Ascending aorta (tissue), 2 donors: ENCODE data around the gene SREBF1. TPM values are rescaled to one million over a fixed set of nuclear protein-coding genes. Genes with fewer than 3 reads are reported as not detected.

Source experiments
- DNase-seq, 2 donors: peaks; one replicate each; pipeline ENCODE4 v3.0.0-alpha.2; 2019; ENCODE audit warnings: low spot score in 2 of 2
- H3K27ac ChIP-seq, 2 donors: fragments of 200-600 bp; sonication (generic); one replicate each; pipeline ENCODE4 v1.5.1; 2016 to 2017; ENCODE audit warnings: mild to moderate bottlenecking in 1 of 2
- H3K27me3 ChIP-seq: fragments of 200-600 bp; sonication (generic); one replicate; pipeline ENCODE4 v1.5.1; 2017
- H3K36me3 ChIP-seq, 2 donors: fragments of 200-600 bp; sonication (generic); one replicate each; pipeline ENCODE4 v1.5.1; 2016
- H3K4me1 ChIP-seq, 2 donors: fragments of 200-600 bp; sonication (generic); one replicate each; pipeline ENCODE4 v1.5.1; 2016 to 2017; ENCODE audit warnings: mild to moderate bottlenecking in 1 of 2
- H3K4me3 ChIP-seq, 2 donors: fragments of 200-600 bp; sonication (generic); one replicate each; pipeline ENCODE4 v1.5.1; 2016 to 2017; ENCODE audit warnings: mild to moderate bottlenecking in 1 of 2
- H3K9me3 ChIP-seq, 2 donors: fragments of 200-600 bp; sonication (generic); one replicate each; pipeline ENCODE4 v1.5.1; 2016
- CTCF ChIP-seq, 3 experiments: fragments of 200-600 bp in 2 of 3; fragments of 450-650 bp in 1 of 3; sonication (generic) in 2 of 3; IDR thresholded peaks; one replicate each; pipeline ENCODE4 v1.5.1; 2016 to 2019; ENCODE audit warnings: antibody characterized with exemption in 3 of 3, mild to moderate bottlenecking in 1 of 3, moderate library complexity in 1 of 3
- intact Hi-C: fragments of 100-400 bp; cut with DNase I; formaldehyde crosslinking; loops from one replicate; pipeline ENCODE4 v1.15.1; 2023
- total RNA-seq: library from RNA; depleted of rRNA; stranded (reverse); fragments of >200 nt; gene quantifications from one replicate; pipeline ENCODE4 v1.1.0, GENCODE V29; 2016

Gene SREBF1
- total RNA-seq, 1 donor from 2014 or later, result 141 TPM

DNA sequence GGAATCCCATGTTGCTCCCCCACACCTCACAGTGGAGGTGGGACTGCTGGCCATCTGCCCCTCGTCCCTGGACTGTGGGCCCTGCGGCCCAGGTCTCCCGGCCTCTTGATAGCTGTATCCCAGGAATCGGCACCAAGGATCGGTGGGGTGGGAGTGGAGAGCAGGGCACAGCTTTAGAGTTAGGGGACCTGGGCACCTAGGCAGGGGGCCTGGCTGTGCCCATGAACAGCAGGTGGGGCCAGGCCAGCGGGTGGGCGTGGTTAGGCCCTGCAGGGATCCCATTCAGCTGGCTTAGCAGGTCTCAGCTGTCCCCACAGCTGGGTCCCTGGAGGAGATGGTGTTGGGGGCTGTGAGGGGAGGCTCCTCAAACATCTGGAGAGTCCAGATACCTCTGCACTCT lies 49.2 kb downstream of the SREBF1 start:
- Histone ChIP-seq H3K36me3 (no peaks in the 10 kb centered on the region), H3K9me3 (no peaks in the 10 kb centered on the region), H3K27me3 (no peaks in the 10 kb centered on the region), H3K27ac (no peak overlapping the region), H3K4me1 (peaks cover 9 to 13% of the 10 kb centered on the region in 2 donors), H3K4me3 (no peak overlapping the region)
- no peak for DNase-seq
- TF ChIP-seq CTCF (IDR thresholded peaks at IDR 0.05), result no peak
- intact Hi-C loops, result no loop called here

GRCh38 chr17:17786998-17787397 lies 49.8 kb downstream of the SREBF1 start:
- DNase-seq, result no peak
- Histone ChIP-seq H3K4me1 (peaks cover 10 to 13% of the 10 kb centered on the region in 2 donors), H3K4me3 (no peak overlapping the region), H3K36me3 (no peaks in the 10 kb centered on the region), H3K27ac (no peak overlapping the region), H3K27me3 (no peaks in the 10 kb centered on the region), H3K9me3 (no peaks in the 10 kb centered on the region)
- intact Hi-C loops, result no loop called here
- no peak for TF ChIP-seq CTCF (IDR thresholded peaks at IDR 0.05)

DNA sequence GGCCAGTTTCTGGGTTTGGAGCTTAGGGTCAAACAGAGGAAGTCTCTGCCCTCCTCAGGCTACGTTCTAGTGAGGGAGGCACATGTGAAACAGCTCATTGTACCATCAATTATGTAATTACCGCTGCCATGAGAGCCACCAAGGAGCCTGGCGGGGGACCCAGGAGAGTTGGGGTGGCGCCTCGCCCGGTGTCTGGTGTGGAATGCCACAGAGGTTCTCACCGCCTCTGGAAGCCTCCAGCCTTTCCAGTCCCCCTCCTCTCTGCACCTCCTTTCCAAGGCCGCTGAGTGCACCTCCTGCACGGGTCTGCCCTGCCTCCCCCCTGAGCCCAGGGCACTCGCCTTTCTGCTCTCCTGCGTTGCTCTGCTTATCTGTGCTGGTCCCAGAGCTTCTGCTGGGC lies 51.4 kb downstream of the SREBF1 start:
- H3K4me1 ChIP-seq, result peaks cover 12 to 22% of the 10 kb centered on the region in 2 donors
- intact Hi-C loops, result no loop called here
- H3K27me3 ChIP-seq, result no peaks in the 10 kb centered on the region

DNA sequence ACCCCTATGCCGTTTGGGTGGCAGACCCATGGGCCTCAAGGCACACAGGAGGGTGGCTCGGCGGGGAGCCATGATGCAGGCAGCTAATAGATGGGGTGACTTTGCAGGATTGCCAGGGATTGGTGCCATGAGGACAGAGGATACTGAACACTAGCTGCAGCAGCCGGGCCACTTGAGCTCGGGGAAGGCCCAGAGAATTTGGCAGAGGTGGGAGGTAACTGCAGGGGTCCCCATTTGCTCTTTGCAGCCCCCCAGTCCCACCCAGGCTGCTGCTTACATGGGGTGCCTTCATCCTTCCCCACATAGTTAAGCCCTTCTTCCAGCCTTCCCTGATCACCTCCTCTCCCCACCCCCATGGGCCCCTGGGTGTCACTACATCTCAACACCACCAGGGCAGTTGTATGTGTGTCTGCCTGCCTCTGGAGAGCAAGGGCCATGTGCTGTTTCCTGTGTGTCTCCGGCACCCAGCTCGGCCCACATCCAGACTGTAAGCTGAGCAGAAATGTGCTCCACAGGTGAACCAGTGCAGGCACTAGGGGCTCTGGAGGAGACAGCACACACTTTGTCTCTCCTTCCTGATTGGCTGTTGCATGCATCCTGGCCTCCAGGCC lies 52.0 kb downstream of the SREBF1 start:
- no peak for DNase-seq
- TF ChIP-seq CTCF (IDR thresholded peaks at IDR 0.05), result no peak
- peak overlapping the region in 1 of 2 donors; percentile 76 for H3K4me3 ChIP-seq
- no peaks in the 10 kb centered on the region for H3K36me3 ChIP-seq
- H3K27me3 ChIP-seq, result no peaks in the 10 kb centered on the region
- H3K9me3 ChIP-seq, result no peaks in the 10 kb centered on the region
- intact Hi-C loops, result no loop called here
- no peak overlapping the region for H3K27ac ChIP-seq
- H3K4me1 ChIP-seq, result peaks cover 12 to 22% of the 10 kb centered on the region in 2 donors

More for the DNA sequence above, 51.4 kb downstream of the SREBF1 start:
- Histone ChIP-seq H3K9me3 (no peaks in the 10 kb centered on the region), H3K4me3 (no peak overlapping the region), H3K36me3 (no peaks in the 10 kb centered on the region), H3K27ac (no peak overlapping the region)
- no peak for DNase-seq
- TF ChIP-seq CTCF (IDR thresholded peaks at IDR 0.05), result no peak

GRCh38 chr17:17783825-17784656 lies 52.7 kb downstream of the SREBF1 start:
- DNase-seq, result no peak

More at GRCh38 chr17:17783825-17784656, 52.7 kb downstream of the SREBF1 start:
- Histone ChIP-seq H3K27me3 (no peaks in the 10 kb centered on the region), H3K4me1 (peaks cover 12 to 22% of the 10 kb centered on the region in 2 donors), H3K36me3 (no peaks in the 10 kb centered on the region), H3K27ac (peak overlapping the region in 1 of 2 donors; percentile 41), H3K9me3 (no peaks in the 10 kb centered on the region), H3K4me3 (peak overlapping the region; percentile 60 to 76)
- TF ChIP-seq CTCF (IDR thresholded peaks at IDR 0.05), result no peak
- intact Hi-C loops, result no loop called here
